ENCODE results near the gene USP10. TPM values are rescaled to one million over a fixed set of nuclear protein-coding genes. Genes with fewer than 3 reads are reported as not detected.

Gene USP10
- total and polyA plus RNA-seq, 12 donors, result 17.5 to 82.9 (median 62.8) TPM

GRCh38 chr16:84724606-84725309 lies 25.0 kb downstream of the USP10 start:
- TF ChIP-seq CTCF (IDR thresholded peaks at IDR 0.05), result no peak
- Histone ChIP-seq H3K27ac (peak overlapping the region in 1 of 10 donors; percentile 23), H3K4me3 (no peak overlapping the region), H3K27me3 (no peaks in the 10 kb centered on the region), H3K4me1 (peaks cover 0 to 71% (median 58%) of the 10 kb centered on the region in 9 donors), H3K9me3 (no peaks in the 10 kb centered on the region), H3K36me3 (peaks cover 0 to 11% (median 0%) of the 10 kb centered on the region in 9 donors)
- intact Hi-C loops (cut with DNase I), result loop anchor here (1.0 to 5.0 kb wide), 6 partner anchors 52 to 212 kb away; no protein-coding TSS in a partner anchor
- no peak for ATAC-seq
- WGBS, 2 donors, result 66 to 76% methylated on average over 6 of the region's 6 CpGs
- DNase-seq, result no peak

GRCh38 chr16:84725481-84726078 lies 25.8 kb downstream of the USP10 start:
- Histone ChIP-seq H3K27me3 (no peaks in the 10 kb centered on the region), H3K4me1 (peaks cover 0 to 73% (median 60%) of the 10 kb centered on the region in 9 donors), H3K36me3 (peaks cover 0 to 11% (median 0%) of the 10 kb centered on the region in 9 donors), H3K4me3 (no peak overlapping the region), H3K27ac (no peak overlapping the region), H3K9me3 (no peaks in the 10 kb centered on the region)
- intact Hi-C loops (cut with DNase I), result loop anchor here (1.0 to 5.0 kb wide), 8 partner anchors 53 to 213 kb away; no protein-coding TSS in a partner anchor
- 77 to 81% methylated on average over 9 of the region's 9 CpGs for WGBS, 2 donors
- TF ChIP-seq CTCF (IDR thresholded peaks at IDR 0.05), result no peak
- ATAC-seq (peak in 1 of 8 donors; percentile 3), DNase-seq (no peak)

GRCh38 chr16:84726079-84726668 lies 26.4 kb downstream of the USP10 start:
- H3K9me3 ChIP-seq, result no peaks in the 10 kb centered on the region
- WGBS, 2 donors, result 15 to 16% methylated on average over 12 of the region's 12 CpGs
- H3K27me3 ChIP-seq, result no peaks in the 10 kb centered on the region
- H3K36me3 ChIP-seq, result peaks cover 0 to 11% (median 0%) of the 10 kb centered on the region in 9 donors
- peak overlapping the region in 4 of 10 donors; percentile 5 to 38 (median 18) for H3K4me3 ChIP-seq
- H3K27ac ChIP-seq, result peak overlapping the region in 4 of 10 donors; percentile 17 to 65 (median 46)
- DNase-seq (peak; percentile 89 to 90), ATAC-seq (peak; percentile 67 to 89 (median 84))
- TF ChIP-seq CTCF (IDR thresholded peaks at IDR 0.05), result peak; percentile 80 to 97 (median 95)
- intact Hi-C loops (cut with DNase I), result loop anchor here (1.0 to 5.0 kb wide), 8 partner anchors 53 to 214 kb away; no protein-coding TSS in a partner anchor
- H3K4me1 ChIP-seq, result peaks cover 0 to 79% (median 66%) of the 10 kb centered on the region in 9 donors

Measured in heart right ventricle (tissue), 16 donors.